HG03175 (cell line): ENCODE measurements around the gene CBS.
"Not testable (repeated sequence)": the region's sequence is repeated elsewhere in the genome, so short reads cannot be mapped to it uniquely, and the experiment has no call there.

ENCODE experiments used
- ATAC-seq: cut with Tn5 transposase; IDR thresholded peaks from one replicate; pipeline ENCODE4 v1.9.1; 2021; ENCODE audit warnings: mild to moderate bottlenecking, moderate library complexity; ENCODE audit not compliant: unreplicated experiment

The CBS gene

GRCh38 chr21:43075170-43076022, at the start of gene CBS:
CBS (minus strand) TSS chr21:43075835; CDS start chr21:43072193, 3,642 bp downstream.
- ATAC-seq: not testable (repeated sequence)

DNA sequence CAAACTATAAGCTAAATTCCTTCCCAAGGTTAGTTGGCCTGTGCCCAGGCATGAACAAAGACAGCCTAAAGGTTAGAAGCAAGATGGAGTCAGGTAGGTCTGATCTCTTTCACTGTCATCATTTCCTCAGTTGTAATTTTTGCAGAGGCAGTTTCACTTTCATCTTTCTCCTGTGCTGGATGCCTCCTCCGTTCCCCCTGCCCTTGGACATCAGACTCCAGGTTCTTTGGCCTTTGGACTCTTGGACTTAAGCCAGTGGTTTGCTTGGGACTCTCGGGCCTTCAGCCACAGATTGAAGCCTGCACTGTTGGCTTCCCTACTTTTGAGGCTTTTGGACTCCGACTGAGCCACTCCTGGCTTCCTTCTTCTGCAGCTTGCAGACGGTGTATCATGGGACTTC, 40.3 kb upstream of the CBS start:
- not testable (repeated sequence) for ATAC-seq

DNA sequence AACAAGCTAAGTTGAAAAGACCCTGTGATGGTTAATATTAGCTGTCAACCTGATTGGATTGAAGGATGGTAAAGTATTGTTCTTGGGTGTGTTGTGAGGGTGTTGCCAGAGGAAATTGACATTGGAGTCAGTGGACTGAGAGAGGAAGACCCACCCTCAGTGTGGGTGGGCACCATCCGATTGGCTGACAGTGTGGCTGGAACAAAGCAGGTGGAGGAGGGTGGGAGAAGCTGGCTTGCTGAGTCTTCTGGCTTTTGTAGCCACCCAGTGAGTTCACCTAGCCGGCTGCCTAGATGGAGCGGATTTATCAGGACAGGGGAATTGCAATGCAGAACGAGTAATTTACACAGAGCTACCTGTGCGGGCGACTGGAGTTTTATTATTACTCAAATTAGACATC, 38.8 kb upstream of the CBS start:
- ATAC-seq: not testable (repeated sequence)

DNA sequence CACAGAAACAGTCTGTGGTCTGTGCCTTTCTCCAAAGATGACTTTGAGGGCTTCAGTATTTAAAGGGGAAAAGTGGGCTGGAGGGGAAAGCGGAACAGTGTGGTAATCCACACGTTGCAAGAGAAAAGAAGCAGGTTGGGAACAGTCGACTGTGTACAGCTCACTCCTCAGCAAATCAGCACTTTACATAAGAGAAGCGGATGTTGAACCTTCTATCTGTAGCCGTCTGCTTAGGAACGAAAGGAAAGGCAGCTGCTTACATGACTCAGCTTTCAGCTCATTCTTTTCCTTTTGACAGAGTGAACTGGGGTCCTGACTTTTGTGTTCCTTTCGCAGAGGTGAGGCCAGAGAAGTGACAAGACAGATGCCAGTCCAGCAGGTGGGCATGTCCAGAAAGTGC, 33.4 kb upstream of the CBS start:
- not testable (repeated sequence) for ATAC-seq

GRCh38 chr21:43108177-43108576, 32.5 kb upstream of the CBS start:
- ATAC-seq: not testable (repeated sequence)

DNA sequence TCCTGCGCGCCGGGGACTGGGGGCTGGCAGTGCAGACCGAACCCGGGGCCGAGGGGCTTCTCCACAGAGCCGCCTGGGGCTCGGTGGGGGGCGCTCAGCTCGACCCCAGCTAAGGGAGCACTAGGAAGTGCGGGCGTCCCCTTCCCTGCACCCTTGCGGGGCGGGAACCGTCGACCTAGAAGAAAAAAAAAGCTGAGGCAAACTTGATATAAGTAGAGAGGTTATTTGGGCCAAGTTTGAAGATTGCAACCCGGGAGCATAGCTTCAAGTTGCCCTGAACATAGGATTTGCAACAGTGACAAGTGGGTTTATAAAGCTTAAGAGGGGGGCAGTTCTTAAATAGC, 32.1 kb upstream of the CBS start:
- ATAC-seq: peak; percentile 21

DNA sequence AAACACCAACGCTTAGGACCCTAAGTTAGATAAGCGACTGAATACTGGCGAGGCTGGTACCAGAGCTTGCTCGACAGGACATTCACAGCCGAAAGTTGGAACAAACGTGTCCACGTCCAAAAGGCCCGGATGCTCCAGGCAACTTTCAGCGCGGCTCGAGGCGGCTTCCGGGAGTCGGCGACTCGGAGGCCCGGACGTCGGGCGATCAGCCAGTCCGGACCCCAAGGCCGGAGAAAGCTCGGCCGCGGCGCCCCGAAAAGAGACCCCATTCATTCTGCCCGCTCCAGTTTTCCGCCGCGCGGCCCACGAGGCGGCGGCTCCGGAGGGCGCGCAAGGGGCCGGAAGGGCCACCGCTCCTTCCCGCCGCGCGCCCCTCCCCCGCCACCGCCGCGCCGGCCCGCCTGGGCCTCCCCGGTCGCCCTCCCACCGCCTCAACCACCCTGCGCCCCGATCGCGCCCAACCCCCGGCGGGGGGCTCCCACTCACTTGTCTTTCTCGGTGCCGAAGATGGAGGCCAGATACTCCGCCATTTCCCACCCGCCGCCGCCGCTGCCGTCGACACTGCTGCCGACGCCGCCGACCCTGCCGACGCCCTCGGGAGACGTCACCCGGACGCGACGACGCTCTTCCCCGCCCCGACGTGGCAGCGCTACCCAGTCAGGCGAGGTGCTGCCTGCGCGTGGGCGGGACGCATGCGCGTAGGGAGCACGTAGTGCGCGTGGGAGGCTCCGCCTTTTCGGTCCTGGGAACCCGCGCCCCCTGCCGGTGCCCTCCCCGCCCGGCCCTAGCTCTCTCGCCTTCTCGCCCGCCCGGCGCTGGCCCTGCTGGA, 31.5 kb upstream of the CBS start, which contains the start of gene U2AF1:
Gene U2AF1, minus strand, starts transcription at position 606 of the 829 bp plus-strand sequence. Its CDS starts 76 bp downstream, at position 530.
- ATAC-seq: peak; percentile 72

DNA sequence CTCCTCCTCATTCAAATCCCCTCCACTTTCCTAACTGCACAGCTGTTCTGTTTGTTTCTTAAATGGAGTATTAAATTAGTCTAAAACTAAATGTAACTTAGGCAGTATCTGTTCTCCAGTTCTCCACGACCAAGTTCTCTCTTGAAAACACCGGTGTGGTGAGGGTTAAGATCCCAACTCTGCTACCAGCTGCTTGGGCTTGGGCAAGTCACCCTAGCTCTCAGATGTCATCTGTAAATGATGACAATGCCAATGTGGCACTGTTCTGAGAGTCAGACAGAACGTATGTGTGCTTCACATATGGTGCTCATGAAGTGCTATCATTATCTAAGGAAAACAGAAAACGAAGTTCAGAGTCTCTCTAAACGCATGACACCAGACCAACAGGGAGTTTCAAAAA, 29.0 kb upstream of the CBS start:
- ATAC-seq: not testable (repeated sequence)

DNA sequence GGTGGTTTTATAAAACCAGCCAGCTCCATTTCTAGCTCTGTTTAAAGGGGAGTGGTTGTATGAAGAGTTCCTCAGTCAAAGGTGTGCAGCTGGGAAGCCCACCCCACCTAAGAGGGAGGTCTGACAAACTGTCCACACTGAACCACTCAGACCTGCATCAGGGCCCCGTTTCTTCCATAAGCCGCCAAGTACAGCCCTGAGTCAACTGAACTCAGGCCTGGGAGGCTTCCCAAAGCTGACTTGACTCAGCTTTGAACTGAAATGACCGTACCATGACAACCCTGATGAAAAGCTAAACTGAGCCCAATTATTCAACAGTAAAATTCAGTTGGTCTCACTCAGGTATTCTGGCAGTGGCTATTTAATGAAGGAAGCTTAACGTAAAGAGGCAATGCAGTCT, 26.6 kb upstream of the CBS start:
- ATAC-seq: not testable (repeated sequence)

- ATAC-seq: not testable (repeated sequence)
Observed at GRCh38 chr21:43101676-43102075, 26.0 kb upstream of the CBS start.

GRCh38 chr21:43101000-43101399, 25.4 kb upstream of the CBS start:
- ATAC-seq: not testable (repeated sequence)

GRCh38 chr21:43091979-43092614, 16.5 kb upstream of the CBS start:
- ATAC-seq: not testable (repeated sequence)

DNA sequence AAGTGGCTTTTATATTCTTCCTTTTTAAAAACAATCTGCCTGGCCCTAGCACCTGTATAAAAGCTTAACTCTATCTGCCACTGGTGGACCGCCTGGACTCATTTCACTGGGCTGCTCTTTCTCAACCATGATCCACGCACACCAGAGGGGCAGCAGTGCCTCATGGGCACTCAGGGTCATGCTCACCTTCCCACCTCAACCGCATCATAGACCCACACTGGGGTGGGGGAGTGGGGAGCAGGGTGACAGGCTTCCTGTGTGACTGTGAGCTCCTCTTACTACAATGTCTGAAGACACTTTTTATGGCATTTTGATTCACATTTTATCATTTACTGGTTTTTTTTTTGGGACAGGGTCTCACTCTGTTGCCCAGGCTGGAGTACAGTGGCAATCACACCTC, 15.3 kb upstream of the CBS start:
- not testable (repeated sequence) for ATAC-seq

GRCh38 chr21:43089463-43089862, 13.8 kb upstream of the CBS start:
- not testable (repeated sequence) for ATAC-seq

DNA sequence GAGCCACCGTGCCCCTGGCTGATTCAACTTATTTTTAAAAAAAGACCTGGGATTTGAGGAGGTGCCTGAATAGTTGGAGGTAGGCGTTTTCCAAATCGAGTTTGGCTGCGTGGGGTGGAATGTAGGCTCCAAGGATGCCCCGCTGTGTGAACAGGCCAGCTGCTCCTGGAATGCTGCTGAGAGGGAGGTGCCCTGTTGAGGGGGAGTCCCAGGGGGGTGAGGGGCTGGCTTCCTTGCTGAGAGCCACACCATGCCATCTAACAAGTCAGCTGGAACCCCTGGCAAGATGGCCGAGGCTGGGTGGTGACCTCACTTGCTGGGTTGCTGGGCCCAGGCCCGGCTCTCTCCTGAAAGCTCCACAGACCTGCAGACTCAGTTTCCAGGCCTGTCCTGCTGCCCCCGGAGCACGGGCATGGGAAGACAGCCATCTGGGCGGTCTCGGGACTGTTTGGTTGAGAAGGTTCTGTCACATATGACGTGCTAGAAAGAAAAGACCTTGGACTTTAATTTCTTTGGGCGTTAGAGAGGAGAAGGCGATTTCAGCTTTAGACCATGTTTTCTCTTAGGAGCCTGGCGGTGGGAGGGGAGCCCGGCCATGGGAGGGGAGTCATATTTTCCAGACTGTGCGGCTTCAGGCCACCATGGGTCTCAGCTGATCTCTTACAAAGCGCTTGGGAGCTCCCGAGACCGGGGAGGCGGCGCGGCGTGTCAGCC, 7.1 kb upstream of the CBS start:
- not testable (repeated sequence) for ATAC-seq

GRCh38 chr21:43076643-43077042, 1.0 kb upstream of the CBS start:
- not testable (repeated sequence) for ATAC-seq

DNA sequence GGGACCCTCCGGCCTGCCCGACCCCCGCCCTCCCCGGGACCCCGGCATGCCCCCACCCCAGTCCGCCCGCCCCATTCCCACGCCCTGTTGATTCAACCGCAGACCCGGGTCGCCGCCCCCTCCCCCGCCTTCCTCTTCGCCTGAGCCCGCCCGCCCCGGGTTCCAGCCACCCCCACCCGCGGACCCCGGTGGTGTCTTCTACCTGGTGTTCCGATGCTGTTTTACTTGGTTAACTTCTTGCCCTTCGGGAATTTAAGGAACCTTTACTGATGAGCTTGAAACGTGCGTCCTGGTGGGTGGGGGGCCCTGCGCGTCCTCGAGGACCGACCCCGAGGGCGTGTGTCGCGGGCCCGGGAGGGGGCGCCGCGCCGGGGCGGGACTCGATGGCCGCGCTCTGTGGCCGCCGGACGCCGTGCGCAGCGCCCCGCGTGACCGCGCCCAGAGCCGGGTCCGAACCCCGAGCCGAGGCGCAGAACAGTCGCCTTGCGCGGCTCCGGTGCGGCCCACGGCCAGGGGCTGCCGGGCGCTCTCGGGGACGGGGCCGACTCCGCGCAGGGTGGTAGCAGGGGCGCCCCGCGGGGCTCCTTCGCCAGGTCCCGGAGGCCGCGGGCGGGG, 495 bp upstream of the CBS start:
- not testable (repeated sequence) for ATAC-seq

DNA sequence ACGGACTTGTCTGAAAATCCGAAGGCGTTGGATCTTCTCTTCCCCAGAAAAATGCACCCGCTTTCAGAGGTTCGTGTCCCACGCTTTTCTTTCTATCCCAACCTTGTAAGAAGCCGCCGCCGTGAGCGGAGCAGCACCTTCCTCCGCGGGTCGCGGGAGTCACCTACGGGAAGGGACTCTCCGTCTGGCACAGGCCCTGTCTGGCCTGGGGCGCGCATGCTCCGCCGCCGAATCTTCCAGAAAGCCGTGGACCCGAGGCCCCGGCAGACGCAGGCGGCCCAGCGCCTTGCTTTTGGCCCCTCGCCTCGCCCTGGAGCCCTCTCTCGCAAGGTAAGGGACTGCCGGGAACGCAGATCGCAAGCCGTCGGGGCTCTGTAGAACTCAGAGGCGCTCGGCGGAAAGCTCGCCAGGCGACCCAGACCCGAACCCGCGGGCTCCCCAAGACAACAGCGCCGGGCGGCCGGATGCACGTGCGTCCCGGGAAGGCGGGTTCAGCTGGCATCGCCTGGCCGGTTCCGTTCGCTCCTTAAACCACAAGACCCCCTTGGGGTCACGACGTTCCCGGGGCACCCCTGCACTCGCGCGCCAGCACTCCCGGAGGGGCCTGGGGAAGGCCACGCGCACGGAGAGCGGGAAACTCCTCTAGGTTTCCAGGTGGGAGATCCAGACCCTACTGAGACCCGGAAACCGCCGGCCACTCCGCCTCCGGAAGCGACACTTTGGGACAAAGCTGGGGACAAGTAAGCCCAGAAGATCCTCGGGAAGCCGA, 1.1 kb downstream of the CBS start:
- ATAC-seq: not testable (repeated sequence)

DNA sequence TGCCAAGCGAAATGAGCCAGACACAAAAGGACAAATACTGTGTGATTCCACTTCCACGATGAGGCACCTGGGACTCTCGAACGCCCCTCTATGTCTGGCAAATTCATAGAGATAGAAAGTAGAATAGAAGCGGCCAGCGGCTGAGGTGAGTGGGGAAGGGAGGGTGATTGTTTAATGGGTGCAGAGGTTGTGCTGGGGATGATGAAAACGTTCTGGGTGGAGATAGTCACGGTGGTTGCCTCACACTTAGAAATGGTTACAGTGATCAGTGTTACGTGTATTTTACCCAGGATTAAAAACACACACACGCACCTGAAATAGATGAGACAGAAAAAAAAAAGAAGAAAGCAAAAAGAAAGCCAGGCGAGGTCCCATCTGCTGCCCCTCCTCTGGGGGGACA, 2.9 kb downstream of the CBS start:
- ATAC-seq: not testable (repeated sequence)
